VCaP (cell line): ENCODE data around the gene LTBP2.

ENCODE experiments used
- H3K27ac ChIP-seq: fragments of 450-650 bp; 2 replicates; pipeline ENCODE4 v1.5.1; 2017
- TF ChIP-seq, protein P1 (sequence below): fragments of 450-650 bp; conservative IDR thresholded peaks from 2 replicates; pipeline ENCODE4 v1.5.1; 2017; ENCODE audit warnings: mild to moderate bottlenecking, moderate library complexity

LTBP2 gene

DNA sequence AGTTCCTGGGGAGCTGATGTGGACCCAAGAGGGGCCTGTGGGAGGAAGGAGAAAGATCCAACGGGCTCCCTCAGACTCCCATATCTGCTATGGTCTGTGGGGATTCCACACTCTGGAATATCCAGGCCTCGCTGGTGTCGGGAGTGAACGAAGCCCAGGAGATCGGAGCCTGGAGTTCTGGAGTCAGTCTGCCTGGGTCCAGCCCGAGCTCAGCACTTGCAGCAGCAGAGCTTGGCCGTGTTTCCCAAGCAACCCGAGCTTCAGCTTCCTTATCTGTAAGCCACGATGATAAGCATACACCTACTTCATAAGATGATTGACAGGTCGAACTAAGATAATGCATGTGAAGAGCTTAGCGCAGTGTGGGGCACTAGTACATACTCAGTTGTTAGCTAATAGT is 10.1 kb downstream of the LTBP2 start:
- TF ChIP-seq, protein P1, sequence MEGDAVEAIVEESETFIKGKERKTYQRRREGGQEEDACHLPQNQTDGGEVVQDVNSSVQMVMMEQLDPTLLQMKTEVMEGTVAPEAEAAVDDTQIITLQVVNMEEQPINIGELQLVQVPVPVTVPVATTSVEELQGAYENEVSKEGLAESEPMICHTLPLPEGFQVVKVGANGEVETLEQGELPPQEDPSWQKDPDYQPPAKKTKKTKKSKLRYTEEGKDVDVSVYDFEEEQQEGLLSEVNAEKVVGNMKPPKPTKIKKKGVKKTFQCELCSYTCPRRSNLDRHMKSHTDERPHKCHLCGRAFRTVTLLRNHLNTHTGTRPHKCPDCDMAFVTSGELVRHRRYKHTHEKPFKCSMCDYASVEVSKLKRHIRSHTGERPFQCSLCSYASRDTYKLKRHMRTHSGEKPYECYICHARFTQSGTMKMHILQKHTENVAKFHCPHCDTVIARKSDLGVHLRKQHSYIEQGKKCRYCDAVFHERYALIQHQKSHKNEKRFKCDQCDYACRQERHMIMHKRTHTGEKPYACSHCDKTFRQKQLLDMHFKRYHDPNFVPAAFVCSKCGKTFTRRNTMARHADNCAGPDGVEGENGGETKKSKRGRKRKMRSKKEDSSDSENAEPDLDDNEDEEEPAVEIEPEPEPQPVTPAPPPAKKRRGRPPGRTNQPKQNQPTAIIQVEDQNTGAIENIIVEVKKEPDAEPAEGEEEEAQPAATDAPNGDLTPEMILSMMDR = no peak
- H3K27ac ChIP-seq = no peak overlapping the region

DNA sequence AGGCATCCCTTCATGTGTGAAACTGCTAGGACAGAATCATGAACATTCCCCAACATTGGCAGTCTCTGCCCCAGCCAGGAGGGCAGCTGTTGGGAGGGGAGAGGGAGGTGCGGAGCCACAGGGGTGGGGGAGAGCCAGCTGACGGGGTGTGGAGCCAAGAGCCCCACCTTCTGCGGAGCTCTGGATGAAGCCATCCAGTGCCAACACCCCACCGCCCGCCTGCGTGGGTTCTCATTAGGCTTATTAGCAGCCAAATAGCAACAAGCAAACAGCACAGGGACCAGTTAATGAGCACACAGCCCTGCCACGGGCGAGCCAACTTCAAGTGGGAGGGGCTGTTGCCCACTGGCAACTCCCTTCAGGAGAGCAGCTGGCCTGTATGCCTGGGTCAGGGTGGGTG is 12.1 kb downstream of the LTBP2 start:
- no peak overlapping the region for H3K27ac ChIP-seq
- TF ChIP-seq, protein P1 = no peak

DNA sequence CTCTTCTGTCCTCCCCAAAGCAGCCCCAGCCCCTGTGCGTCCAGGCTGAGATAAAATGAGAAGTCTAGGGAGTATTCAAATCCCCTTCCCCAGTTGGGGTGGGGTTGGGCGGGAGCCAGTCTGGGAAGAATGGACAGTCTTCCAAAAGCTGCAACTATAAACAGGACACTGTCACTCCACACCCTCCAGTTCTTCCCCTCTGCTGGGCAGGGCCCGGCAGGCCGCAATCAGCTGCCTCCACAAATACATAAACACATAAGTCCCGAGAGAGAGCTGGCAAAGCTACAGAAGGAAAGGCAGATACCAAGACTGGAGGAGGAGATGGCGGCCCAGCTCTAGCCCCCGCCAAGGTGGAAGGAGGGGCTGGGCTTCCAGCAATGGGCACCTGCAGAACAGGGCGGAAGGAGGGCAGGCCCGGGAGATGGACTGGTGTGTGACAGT is 12.7 kb downstream of the LTBP2 start:
- no peak overlapping the region for H3K27ac ChIP-seq
- TF ChIP-seq, protein P1 = no peak

DNA sequence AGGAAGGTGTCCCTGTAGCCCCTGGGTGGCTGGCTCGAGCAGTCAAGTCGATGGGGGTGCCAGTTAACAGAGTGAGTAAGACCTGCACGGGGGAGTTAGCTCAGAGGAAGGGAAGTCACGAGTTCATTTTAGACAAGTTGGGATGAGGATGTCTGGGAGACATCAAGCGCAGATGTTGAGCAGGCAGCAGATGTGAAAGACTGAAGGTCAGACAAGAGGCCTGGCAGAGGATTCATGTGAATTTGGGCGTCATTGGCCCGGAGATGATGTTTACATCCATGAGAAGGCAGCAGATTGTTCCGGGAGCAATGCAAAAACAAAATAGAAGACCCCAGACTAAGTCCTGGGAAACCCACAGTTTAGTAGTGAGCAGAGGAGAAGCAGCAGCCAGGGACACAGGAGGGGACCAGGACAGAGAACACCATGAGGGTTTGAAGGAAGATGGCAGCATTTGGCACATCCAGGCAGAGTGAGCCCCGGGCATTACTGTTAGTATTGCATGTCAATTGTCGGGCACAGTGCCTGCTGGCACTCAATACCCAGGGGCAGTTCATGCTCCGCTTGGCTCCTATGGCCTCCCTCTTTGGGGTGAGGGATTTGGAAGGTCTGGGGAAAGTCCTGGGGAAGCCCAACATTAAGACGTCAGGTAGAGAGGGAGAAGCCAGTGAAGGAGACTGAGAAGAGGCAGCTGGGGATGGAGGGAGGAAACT is 15.1 kb downstream of the LTBP2 start:
- no peak overlapping the region for H3K27ac ChIP-seq
- TF ChIP-seq, protein P1 = no peak

DNA sequence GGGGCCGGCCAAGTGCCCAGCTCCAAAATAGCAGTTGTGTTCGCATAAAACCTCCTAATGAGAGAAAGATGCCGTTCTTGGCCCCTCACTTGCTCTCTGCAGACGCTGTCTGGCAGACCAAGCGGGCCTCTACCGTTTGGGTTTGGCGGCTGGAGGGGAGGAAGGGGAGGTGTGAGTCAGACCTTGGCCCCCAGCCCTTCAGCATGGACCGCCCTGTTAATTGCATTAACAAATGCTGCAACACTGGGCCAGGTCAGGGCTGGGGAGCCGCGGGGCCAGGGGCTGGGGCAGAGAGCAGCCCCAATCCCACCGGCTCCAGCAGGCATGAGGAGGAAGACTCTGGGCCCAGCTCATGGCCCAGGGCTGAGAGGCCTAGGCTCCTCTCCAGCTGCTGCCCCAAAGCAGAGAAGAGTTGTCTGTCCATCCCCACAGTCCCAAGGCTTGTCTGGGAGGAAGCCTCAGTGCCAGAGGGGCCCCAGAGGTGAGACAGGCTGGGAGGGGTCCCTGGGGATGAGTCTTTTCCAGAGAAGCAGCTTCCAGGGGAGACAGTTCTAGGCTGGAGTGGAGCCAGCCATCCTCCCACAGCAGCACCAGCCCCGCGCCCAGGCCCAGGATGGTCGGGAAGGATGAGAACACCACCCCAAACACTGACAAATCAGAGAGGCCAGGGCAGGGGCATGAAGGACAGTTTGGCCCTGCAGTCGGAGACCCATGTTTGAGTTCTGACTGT is 16.9 kb downstream of the LTBP2 start:
- TF ChIP-seq, protein P1 = no peak
- H3K27ac ChIP-seq = no peak overlapping the region

DNA sequence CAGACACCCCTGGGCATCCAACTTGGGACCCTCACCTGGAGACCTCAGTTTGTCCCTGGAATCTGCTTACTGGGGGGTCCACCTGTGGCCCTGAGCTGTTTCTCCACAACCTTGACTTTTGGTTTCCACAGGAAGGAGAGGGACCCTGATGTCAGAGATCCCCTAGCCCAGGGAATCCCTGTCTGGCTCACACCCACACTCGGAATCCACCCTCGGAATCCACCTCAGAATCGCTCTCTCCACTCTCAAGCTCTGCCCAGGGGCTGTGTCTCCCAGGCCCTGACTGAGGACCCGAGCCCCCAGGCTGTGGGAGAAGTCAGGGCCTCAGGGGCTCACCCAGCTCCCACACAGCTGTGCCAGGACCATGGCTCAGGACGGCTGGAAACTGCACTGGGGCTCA is 17.4 kb downstream of the LTBP2 start:
- no peak overlapping the region for H3K27ac ChIP-seq

DNA sequence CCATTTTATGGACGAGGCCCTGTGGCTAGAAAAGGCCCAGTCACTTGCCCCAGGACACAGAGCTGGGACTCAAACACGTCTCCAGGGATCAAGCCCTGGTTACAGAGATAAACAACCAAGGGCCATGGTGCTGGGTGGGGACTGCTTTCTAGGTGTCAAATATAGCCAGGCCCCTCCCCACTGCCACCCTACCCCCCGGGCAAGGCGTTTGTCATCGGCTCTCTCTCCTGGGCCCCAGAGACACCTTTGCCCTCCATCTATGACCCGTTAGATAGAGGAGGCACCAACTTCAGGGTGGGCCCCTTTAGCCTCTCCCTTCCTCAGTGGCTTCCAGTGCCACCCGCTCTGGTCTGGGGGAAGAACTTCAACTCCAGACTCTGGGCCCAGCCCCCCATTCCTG is 18.0 kb downstream of the LTBP2 start:
- TF ChIP-seq, protein P1 = no peak
- H3K27ac ChIP-seq = no peak overlapping the region

More for the DNA sequence above, 17.4 kb downstream of the LTBP2 start:
- TF ChIP-seq, protein P1 = no peak
